Activated T-cell treated with anti-CD3 and anti-CD28 coated beads for 48 hours (primary cell): ENCODE measurements around the gene GRIN2A.

Source experiments
- DNase-seq: peaks from one replicate; pipeline ENCODE4 v3.0.0-alpha.2; 2020; ENCODE audit warnings: low read depth

Gene GRIN2A

DNA sequence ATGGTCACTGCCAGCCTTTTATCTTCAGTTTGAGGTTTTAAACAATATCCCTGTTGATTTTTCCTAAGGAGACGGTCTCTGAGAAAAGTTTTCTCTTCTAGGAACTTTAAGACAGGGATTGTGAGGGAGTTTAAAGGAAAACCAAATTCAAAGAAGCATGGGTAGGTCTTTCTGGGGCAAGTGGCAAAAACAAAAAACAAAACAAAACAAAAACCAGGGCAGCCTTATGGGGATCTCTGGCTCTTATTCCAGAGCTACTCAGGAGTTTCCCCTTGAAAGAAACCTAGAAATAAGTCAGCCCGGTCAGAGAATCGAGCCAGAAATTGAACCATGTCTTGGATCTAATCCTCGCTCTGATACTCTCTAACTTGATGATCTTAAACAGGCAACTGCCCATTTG, 424.5 kb downstream of the GRIN2A start:
- no peak for DNase-seq

DNA sequence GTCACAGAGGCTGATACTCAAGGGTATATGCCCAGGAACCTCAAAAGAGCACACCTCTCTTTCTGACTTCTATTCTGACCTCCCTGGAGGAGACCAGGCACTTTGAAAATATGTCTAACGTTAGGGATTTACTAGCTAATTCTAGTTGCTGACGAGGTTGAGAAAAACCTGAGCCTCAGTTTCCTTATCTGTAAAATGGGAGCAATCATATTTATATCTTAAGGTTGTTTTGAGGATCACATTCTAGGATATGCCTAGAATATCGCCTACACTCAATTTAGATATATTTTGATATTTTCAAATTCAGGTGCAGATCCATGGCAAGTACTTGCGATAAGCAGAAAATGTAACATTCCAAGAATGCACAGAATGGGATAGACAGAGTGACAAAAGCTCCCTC, 425.8 kb downstream of the GRIN2A start:
- no peak for DNase-seq

DNA sequence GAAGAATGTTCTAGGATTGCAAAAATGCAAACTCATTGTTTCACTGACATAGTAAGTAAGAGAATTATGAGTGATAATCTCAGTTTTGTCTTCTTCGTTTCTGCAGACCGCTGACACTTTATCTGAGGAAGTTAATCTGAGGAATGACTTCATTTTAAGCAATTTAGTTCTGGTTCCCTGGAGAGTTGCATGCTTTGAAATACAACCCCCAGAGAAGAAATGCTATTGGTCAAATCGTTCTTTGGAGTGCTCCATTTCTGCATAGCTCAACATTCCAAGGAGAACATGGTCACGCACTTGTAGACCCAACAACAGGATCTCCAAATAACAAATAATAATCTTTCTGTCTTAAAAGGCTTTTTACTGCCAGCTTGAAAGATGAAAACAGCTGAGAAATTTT, 427.1 kb downstream of the GRIN2A start:
- DNase-seq, result no peak

DNA sequence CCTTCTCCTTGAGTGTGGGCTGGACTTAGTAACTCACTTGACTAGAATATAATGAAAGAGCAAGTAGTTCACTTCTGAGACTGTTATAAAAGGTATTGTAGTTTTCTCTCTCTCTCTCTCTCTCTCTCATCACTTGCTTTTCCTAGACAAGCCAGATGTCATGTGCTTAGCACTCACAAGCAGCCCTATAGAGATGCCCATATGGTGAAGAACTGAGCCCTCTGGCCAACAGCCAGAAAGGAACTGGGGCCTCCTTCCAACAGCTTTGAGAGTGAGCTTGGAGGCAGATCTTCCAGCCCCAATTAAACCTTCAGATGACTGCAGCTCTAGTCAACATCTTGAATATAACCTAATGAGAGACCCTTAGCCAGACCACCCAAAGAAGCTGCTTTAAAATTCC, 440.5 kb downstream of the GRIN2A start:
- no peak for DNase-seq

DNA sequence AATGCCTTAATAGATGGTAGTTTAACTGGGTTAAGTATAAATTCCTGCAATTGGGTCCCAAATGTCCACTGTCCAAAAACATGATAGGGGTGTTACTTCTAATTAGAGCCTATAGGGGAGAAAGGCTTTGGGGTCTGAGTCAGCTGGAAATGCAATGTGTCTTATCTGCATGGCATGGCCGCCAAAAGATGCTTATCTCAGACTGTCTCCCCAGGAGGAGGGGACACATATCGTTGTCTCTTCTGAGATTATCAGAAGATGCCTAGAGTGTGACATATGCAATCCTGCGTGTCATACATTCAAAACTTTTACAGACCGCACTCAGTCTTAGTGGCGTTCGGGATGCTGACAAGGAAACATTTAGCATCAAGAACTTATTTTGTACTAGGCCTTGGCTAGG, 442.9 kb downstream of the GRIN2A start:
- DNase-seq, result no peak

DNA sequence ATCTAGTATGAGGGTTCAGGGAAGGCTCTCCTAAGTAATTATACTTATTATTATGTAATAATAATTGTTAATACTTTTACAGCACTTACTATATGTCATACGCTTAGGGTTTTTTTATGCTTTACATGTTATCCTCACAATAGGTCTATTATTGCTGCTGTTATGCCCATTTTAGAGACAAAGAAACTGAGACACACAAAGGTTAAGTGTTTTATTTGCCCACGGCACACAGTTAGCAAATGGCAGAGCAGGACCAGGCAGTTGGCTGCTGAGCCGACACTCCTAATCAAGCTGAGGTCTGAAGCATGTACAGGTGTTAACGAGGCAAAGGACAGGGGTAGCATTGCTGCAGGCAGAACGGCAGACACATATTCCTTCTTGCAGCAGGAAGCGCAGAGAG, 443.5 kb downstream of the GRIN2A start:
- no peak for DNase-seq

DNA sequence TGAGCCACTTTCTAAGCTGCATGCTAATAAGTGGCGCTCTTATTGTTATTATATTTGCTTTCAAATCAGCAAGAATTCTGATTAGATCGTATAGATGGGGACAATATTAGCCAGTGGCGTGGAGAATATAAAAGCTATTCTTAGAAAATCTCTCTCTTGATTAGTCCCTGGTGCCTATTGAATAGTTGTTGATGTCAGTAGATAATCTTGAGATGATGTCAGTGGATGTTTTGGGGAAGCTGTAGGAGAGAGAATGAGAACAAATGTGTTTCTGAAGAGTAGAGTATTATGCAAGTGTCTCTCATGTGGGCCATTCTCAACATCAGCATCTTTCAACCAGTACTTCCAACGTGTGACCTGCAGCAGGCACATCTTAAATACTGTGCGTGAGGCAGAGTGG, 445.7 kb downstream of the GRIN2A start:
- no peak for DNase-seq

DNA sequence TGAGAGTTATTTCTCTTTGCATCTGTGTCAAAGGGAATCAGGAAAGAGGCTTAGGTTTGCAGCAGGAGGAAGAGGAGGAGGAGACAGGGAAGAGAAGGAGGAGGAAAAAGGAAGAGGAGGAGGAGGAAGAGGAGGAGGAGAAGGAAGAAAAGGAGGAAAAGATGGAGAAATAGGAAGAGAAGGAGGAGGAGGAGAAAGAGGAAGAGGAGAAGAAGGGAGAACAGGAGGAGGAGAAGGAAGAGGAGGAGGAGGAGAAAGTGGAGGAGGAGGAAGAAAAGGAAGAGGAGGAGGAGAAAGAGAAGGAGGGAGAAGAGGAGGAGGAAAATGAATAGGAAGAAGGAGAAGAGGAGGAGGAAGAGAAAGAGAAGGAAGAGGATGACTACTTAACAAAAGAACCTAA, 459.1 kb downstream of the GRIN2A start:
- no peak for DNase-seq

DNA sequence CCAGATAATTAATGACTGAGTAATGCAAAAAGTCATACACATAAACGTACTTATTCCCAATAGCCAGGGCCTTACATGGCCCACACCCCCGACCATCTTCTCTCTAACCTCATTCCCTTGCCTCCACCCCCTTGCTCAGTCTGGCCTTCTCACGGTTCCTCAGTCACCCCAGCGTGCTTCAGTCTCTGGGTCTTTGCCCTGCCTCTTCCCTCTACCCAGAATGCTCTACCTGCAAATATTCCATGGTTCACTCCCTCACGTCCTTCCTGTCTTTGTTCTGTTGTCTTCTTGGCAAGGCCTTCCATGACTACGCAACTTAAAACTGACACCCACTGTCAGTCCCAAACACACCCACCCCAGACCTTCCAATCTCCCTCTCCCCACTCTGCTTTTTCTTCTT, 468.3 kb downstream of the GRIN2A start:
- no peak for DNase-seq

DNA sequence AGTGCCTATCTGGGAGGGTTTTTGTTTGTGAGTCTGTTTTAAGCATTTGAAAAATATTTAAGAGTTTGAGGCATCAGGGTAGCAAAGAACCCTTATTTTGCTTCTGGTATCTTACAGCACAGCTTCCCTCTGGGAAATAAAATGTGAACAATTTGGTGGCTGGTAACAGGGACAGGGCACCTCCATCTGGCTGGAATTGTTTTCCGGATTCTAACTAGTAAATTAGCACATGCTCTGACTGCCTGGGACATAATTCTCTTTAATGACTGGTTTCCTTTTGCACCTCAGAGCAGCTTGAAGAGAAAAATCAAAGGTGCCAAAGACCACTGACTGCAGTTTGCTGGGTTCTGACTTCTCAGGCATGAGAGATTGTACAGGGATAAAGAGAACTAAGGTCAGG, 469.1 kb downstream of the GRIN2A start:
- DNase-seq, result no peak

DNA sequence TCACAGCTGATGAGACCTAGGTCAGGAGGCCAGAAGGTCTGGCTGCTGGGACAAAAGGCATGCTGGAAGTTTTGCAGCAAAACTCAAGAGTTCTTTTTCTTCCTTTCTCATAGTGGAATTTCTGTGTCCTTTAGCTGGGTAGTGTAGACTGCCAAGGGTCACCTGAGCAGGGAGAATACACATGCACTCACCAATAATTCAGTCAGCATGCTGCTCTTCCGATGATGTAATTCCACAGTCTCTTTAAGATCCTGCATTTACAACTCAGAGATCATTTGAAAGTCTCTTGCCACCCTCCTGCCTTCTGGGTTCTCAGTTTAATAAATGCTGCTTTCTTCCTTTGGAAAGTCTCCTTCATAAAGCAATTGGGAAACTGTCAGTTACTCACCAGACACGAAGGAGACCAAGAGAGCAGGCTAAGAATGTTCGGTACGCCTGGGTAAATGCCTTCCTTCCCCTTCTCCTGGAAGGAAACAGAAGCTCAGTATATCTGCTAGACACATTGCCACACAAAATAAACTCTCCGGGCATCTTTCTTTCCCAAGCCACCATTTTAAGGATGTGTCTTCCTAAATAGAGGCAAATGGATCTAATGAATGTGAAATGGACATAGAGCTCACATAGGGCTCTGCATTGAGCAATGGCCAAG, 473.1 kb downstream of the GRIN2A start:
- no peak for DNase-seq

DNA sequence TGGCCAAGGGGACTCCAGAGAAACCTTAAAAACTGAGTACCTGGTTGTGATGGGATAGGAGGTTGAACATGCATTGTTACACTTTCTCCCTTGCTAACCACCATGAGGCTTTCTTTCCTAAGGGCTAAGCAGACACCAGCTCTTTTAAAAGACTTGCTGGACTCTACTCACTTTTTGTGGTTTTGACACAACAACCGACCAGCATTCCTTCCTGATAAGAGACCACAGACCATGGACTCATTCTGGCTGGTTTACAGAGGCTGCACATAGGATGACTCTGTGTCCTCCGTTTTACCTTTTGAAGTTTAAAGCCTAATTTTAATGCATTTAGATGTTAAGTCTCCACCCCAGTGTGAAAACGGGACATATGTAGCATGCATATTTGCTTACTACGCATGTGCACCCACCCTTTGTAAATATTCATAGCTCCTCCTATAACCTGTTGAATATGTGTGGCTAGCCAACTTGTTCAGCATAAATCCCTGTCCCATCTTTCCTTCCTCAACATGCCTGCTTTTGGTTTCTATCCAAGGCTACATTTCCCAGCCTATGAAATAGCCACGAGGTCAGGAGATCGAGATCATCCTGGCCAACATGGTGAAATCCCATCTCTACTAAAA, 475.9 kb downstream of the GRIN2A start:
- no peak for DNase-seq

DNA sequence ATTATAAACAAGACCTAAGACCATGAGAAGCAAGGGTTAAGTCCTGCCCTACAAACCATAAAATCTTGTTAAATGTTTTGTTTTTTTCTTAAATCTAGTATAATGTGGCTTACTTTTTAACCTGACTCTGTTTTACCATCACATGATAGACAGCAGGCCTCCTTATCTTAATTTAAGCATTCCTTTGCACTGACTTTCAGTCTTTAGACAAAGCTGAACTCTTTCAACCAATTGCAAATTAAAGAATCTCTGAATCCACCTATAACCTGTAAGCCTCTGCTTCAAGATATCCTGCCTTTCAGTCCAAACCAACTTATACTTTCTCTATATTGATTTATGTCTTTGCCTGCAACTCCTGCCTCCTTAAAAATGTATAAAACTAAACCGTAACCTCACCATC, 478.5 kb downstream of the GRIN2A start:
- DNase-seq, result no peak
